Activated CD4-positive, alpha-beta T cell treated with anti-CD3 and anti-CD28 coated beads for 36 hours (primary cell): ENCODE data around the gene CNGA4. TPM values are rescaled to one million over a fixed set of nuclear protein-coding genes. Genes with fewer than 3 reads are reported as not detected.
"Not testable (repeated sequence)": the region's sequence is repeated elsewhere in the genome, so short reads cannot be mapped to it uniquely, and the experiment has no call there.

Experiments
- ATAC-seq: fragments of 200-7000 bp; cut with Tn5 transposase; one replicate; pipeline ENCODE4 v1.10.0; 2021; ENCODE audit warnings: mild to moderate bottlenecking, moderate library complexity
- CTCF ChIA-PET: fragments of 350-600 bp; sonication (Branson Sonifier 250); formaldehyde crosslinking; loops from one replicate; lab custom pipeline; 2021; ENCODE audit warnings: antibody characterized with exemption; lab: Charles Lee
- POLR2A ChIA-PET: fragments of 350-600 bp; sonication (Branson Sonifier 250); formaldehyde crosslinking; loops from one replicate; lab custom pipeline; 2021; ENCODE audit warnings: antibody characterized with exemption, inconsistent platforms; lab: Charles Lee
- DNase-seq: peaks from one replicate; pipeline ENCODE4 v3.0.0-alpha.2; 2020
- H3K27ac Mint-ChIP-seq: one replicate; pipeline ENCODE4 v1.8.0; 2021; ENCODE audit warnings: mixed read lengths
- H3K27me3 Mint-ChIP-seq: one replicate; pipeline ENCODE4 v1.8.0; 2021; ENCODE audit warnings: mixed read lengths
- H3K36me3 Mint-ChIP-seq: one replicate; pipeline ENCODE4 v1.8.0; 2021; ENCODE audit warnings: low read depth, mixed read lengths
- H3K4me1 Mint-ChIP-seq: one replicate; pipeline ENCODE4 v1.8.0; 2021; ENCODE audit warnings: mixed read lengths
- H3K4me3 Mint-ChIP-seq: one replicate; pipeline ENCODE4 v1.8.0; 2021; ENCODE audit warnings: mild to moderate bottlenecking, moderate library complexity, mixed read lengths
- H3K9me3 Mint-ChIP-seq: one replicate; pipeline ENCODE4 v1.8.0; 2021; ENCODE audit warnings: low read depth, mixed read lengths
- intact Hi-C, 2 experiments: fragments of 100-400 bp; cut with DNase I in 1 of 2; cut with micrococcal nuclease in 1 of 2; formaldehyde crosslinking; loops; one replicate each; pipeline versions ENCODE4 v1.14.2 to v1.15.1; 2022 to 2024; cut with DNase I, micrococcal nuclease
- total RNA-seq, 2 experiments: library from RNA; stranded (reverse); gene quantifications; one replicate each; pipeline ENCODE4 v1.2.3, GENCODE V29; 2021

Gene CNGA4
- total RNA-seq, 2 experiments from 2014 or later, result 0.21 to 0.25 TPM

GRCh38 chr11:6263662-6264061 is 24.8 kb downstream of the CNGA4 start:
- ChIA-PET CTCF (interaction anchor here (1.0 kb wide), 1 partner anchor 12 kb away, joined by 3 read pairs; no protein-coding TSS in a partner anchor), POLR2A (no interaction called here)
- Mint-ChIP-seq H3K4me3 (no peak overlapping the region), H3K36me3 (no peaks in the 10 kb centered on the region), H3K27ac (no peak overlapping the region), H3K27me3 (peaks cover 18% of the 10 kb centered on the region), H3K9me3 (no peaks in the 10 kb centered on the region), H3K4me1 (no peaks in the 10 kb centered on the region)
- DNase-seq (no peak), ATAC-seq (no peak)
- intact Hi-C loops, result no loop called here

GRCh38 chr11:6268820-6269219 is 29.9 kb downstream of the CNGA4 start:
- H3K27ac Mint-ChIP-seq, result no peak overlapping the region
- peaks cover 36% of the 10 kb centered on the region for H3K27me3 Mint-ChIP-seq
- no peak overlapping the region for H3K4me3 Mint-ChIP-seq
- H3K36me3 Mint-ChIP-seq, result no peaks in the 10 kb centered on the region
- POLR2A ChIA-PET, result no interaction called here
- CTCF ChIA-PET, result interaction anchor here (1.2 to 1.3 kb wide), 2 partner anchors 31 to 94 kb away, joined by 3 to 5 read pairs; no protein-coding TSS in a partner anchor
- ATAC-seq (no peak), DNase-seq (no peak)
- H3K4me1 Mint-ChIP-seq, result no peaks in the 10 kb centered on the region
- H3K9me3 Mint-ChIP-seq, result no peaks in the 10 kb centered on the region
- intact Hi-C loops, result no loop called here

GRCh38 chr11:6269994-6270393 is 31.1 kb downstream of the CNGA4 start:
- CTCF ChIA-PET, result interaction anchor here (0.6 to 1.1 kb wide), 4 partner anchors 10 to 740 kb away, joined by 3 to 4 read pairs (median 3); no protein-coding TSS in a partner anchor
- intact Hi-C loops, result no loop called here
- no peak for ATAC-seq

GRCh38 chr11:6270584-6271246 is 31.8 kb downstream of the CNGA4 start:
- no peak overlapping the region for H3K4me3 Mint-ChIP-seq
- H3K27ac Mint-ChIP-seq, result no peak overlapping the region
- no peak for ATAC-seq
- CTCF ChIA-PET, result interaction anchor here (0.6 to 1.1 kb wide), 7 partner anchors 10 to 247 kb away, joined by 3 to 4 read pairs (median 3); no protein-coding TSS in a partner anchor
- intact Hi-C loops, result no loop called here
- POLR2A ChIA-PET, result no interaction called here
- no peaks in the 10 kb centered on the region for H3K4me1 Mint-ChIP-seq
- no peaks in the 10 kb centered on the region for H3K9me3 Mint-ChIP-seq
- H3K27me3 Mint-ChIP-seq, result peaks cover 45% of the 10 kb centered on the region
- DNase-seq, result no peak
- no peaks in the 10 kb centered on the region for H3K36me3 Mint-ChIP-seq

More at GRCh38 chr11:6269994-6270393, 31.1 kb downstream of the CNGA4 start:
- DNase-seq, result peak; percentile 54
- no peak overlapping the region for H3K27ac Mint-ChIP-seq
- POLR2A ChIA-PET, result no interaction called here
- no peaks in the 10 kb centered on the region for H3K4me1 Mint-ChIP-seq
- H3K9me3 Mint-ChIP-seq, result no peaks in the 10 kb centered on the region
- H3K4me3 Mint-ChIP-seq, result no peak overlapping the region
- H3K36me3 Mint-ChIP-seq, result no peaks in the 10 kb centered on the region
- peaks cover 40% of the 10 kb centered on the region for H3K27me3 Mint-ChIP-seq

GRCh38 chr11:6271598-6271997 is 32.7 kb downstream of the CNGA4 start:
- ChIA-PET CTCF (interaction anchor here (0.7 kb wide), 1 partner anchor 53 kb away, joined by 3 read pairs; no protein-coding TSS in a partner anchor), POLR2A (no interaction called here)
- no peak overlapping the region for H3K27ac Mint-ChIP-seq
- H3K27me3 Mint-ChIP-seq, result peaks cover 49% of the 10 kb centered on the region
- no peaks in the 10 kb centered on the region for H3K9me3 Mint-ChIP-seq
- no peaks in the 10 kb centered on the region for H3K36me3 Mint-ChIP-seq
- DNase-seq (no peak), ATAC-seq (no peak)
- no peaks in the 10 kb centered on the region for H3K4me1 Mint-ChIP-seq
- intact Hi-C loops, result no loop called here
- no peak overlapping the region for H3K4me3 Mint-ChIP-seq

- ATAC-seq (no peak), DNase-seq (no peak)
- H3K4me3 Mint-ChIP-seq, result no peak overlapping the region
- H3K9me3 Mint-ChIP-seq, result no peaks in the 10 kb centered on the region
- H3K27ac Mint-ChIP-seq, result no peak overlapping the region
- CTCF ChIA-PET, result interaction anchor here (1.8 kb wide), 1 partner anchor 22 kb away, joined by 7 read pairs; no protein-coding TSS in a partner anchor
- H3K27me3 Mint-ChIP-seq, result peaks cover 61% of the 10 kb centered on the region
- no peaks in the 10 kb centered on the region for H3K36me3 Mint-ChIP-seq
- no peaks in the 10 kb centered on the region for H3K4me1 Mint-ChIP-seq
- intact Hi-C loops, result no loop called here
- POLR2A ChIA-PET, result no interaction called here
Observed at GRCh38 chr11:6273188-6273587, 34.3 kb downstream of the CNGA4 start.

- intact Hi-C loops, H3K4me3 Mint-ChIP-seq, H3K4me1 Mint-ChIP-seq, POLR2A ChIA-PET, ATAC-seq, H3K27ac Mint-ChIP-seq, DNase-seq, H3K36me3 Mint-ChIP-seq, H3K9me3 Mint-ChIP-seq: not testable (repeated sequence)
- CTCF ChIA-PET, result interaction anchor here (0.7 to 1.1 kb wide), 2 partner anchors 9 to 30 kb away, joined by 3 read pairs; no protein-coding TSS in a partner anchor
- peaks cover 46% of the 10 kb centered on the region for H3K27me3 Mint-ChIP-seq
Observed at GRCh38 chr11:6280809-6281208, 41.9 kb downstream of the CNGA4 start.

GRCh38 chr11:6283453-6284023 is 44.6 kb downstream of the CNGA4 start:
- ChIA-PET CTCF (interaction anchor here (0.6 to 1.6 kb wide), 5 partner anchors 31 to 1658 kb away, joined by 3 to 5 read pairs (median 3); no protein-coding TSS in a partner anchor), POLR2A (no interaction called here)
- no peak overlapping the region for H3K4me3 Mint-ChIP-seq
- ATAC-seq, result no peak
- no peak overlapping the region for H3K27ac Mint-ChIP-seq
- H3K27me3 Mint-ChIP-seq, result peaks cover 36% of the 10 kb centered on the region
- intact Hi-C loops, result no loop called here
- no peaks in the 10 kb centered on the region for H3K36me3 Mint-ChIP-seq
- no peak for DNase-seq
- H3K9me3 Mint-ChIP-seq, result no peaks in the 10 kb centered on the region
- no peaks in the 10 kb centered on the region for H3K4me1 Mint-ChIP-seq

- ChIA-PET CTCF (interaction anchor here (0.6 to 1.6 kb wide), 4 partner anchors 33 to 1659 kb away, joined by 3 to 5 read pairs (median 4); no protein-coding TSS in a partner anchor), POLR2A (no interaction called here)
- Mint-ChIP-seq H3K4me1 (no peaks in the 10 kb centered on the region), H3K27me3 (peaks cover 36% of the 10 kb centered on the region), H3K9me3 (no peaks in the 10 kb centered on the region), H3K27ac (no peak overlapping the region), H3K4me3 (no peak overlapping the region), H3K36me3 (no peaks in the 10 kb centered on the region)
- ATAC-seq, result no peak
- intact Hi-C loops, result no loop called here
- no peak for DNase-seq
Observed at GRCh38 chr11:6284250-6284649, 45.4 kb downstream of the CNGA4 start.

GRCh38 chr11:6285019-6285418 is 46.1 kb downstream of the CNGA4 start:
- H3K27ac Mint-ChIP-seq, result no peak overlapping the region
- CTCF ChIA-PET, result no interaction called here
- H3K9me3 Mint-ChIP-seq, result no peaks in the 10 kb centered on the region
- no peaks in the 10 kb centered on the region for H3K4me1 Mint-ChIP-seq
- no peak for ATAC-seq
- H3K4me3 Mint-ChIP-seq, result no peak overlapping the region
- intact Hi-C loops, result no loop called here
- DNase-seq, result no peak
- H3K36me3 Mint-ChIP-seq, result no peaks in the 10 kb centered on the region
- POLR2A ChIA-PET, result no interaction called here
- H3K27me3 Mint-ChIP-seq, result peaks cover 42% of the 10 kb centered on the region
